PC-9 (cell line): Measurements from ENCODE around the gene CKMT1A.

Experiments used
- CTCF ChIP-seq: fragments of 200-600 bp; sonication (generic); conservative IDR thresholded peaks from 2 replicates; pipeline ENCODE4 v1.6.1; 2017; ENCODE audit warnings: mixed run types, antibody characterized with exemption, mild to moderate bottlenecking, moderate library complexity
- EZH2 ChIP-seq: fragments of 200-600 bp; sonication (generic); IDR thresholded peaks from 2 replicates; pipeline ENCODE4 v1.8.0; 2017; ENCODE audit warnings: antibody characterized with exemption, low read depth

GRCh38 chr15:43748376-43748775 lies 54.7 kb downstream of the CKMT1A start:
- no peak for TF ChIP-seq EZH2
- TF ChIP-seq CTCF = no peak
